Measurements from ENCODE around the gene PBXIP1. TPM values are rescaled to one million over a fixed set of nuclear protein-coding genes. Genes with fewer than 3 reads are reported as not detected.

PBXIP1 gene
- total RNA-seq, 2 experiments from 2014 or later, result 11.2 to 11.7 TPM

- ChIA-PET CTCF (interaction anchor here (0.9 to 5.2 kb wide), 6 partner anchors 12 to 282 kb away, joined by 3 to 20 read pairs (median 4); no protein-coding TSS in a partner anchor), POLR2A (interaction anchor here (1.0 to 1.6 kb wide), 2 partner anchors 12 to 15 kb away, joined by 3 to 5 read pairs; no protein-coding TSS in a partner anchor)
These were observed 3.8 kb downstream of the PBXIP1 start for GRCh38 chr1:154951901-154952657.

GRCh38 chr1:154948079-154948478 lies 7.8 kb downstream of the PBXIP1 start:
- POLR2A ChIA-PET, result no interaction called here
- CTCF ChIA-PET, result no interaction called here

GRCh38 chr1:154945962-154946850 lies 9.7 kb downstream of the PBXIP1 start:
- POLR2A ChIA-PET, result no interaction called here
- CTCF ChIA-PET, result interaction anchor here (0.5 to 1.1 kb wide), 3 partner anchors 49 to 164 kb away, joined by 3 to 5 read pairs (median 4); no protein-coding TSS in a partner anchor

- POLR2A ChIA-PET, result no interaction called here
- CTCF ChIA-PET, result interaction anchor here (0.5 to 1.2 kb wide), 4 partner anchors 50 to 164 kb away, joined by 3 to 5 read pairs (median 4); no protein-coding TSS in a partner anchor
These were observed 10.5 kb downstream of the PBXIP1 start for GRCh38 chr1:154945160-154945961.

- CTCF ChIA-PET, result interaction anchor here (0.6 to 1.3 kb wide), 8 partner anchors 38 to 339 kb away, joined by 3 to 5 read pairs (median 4); partner anchors contain the start of gene FLAD1
- POLR2A ChIA-PET, result no interaction called here
These were observed 11.3 kb downstream of the PBXIP1 start for GRCh38 chr1:154944401-154945159.

GRCh38 chr1:154943649-154944400 lies 12.1 kb downstream of the PBXIP1 start:
- CTCF ChIA-PET, result interaction anchor here (0.6 to 1.3 kb wide), 8 partner anchors 39 to 339 kb away, joined by 3 to 5 read pairs (median 4); partner anchors contain the start of gene FLAD1
- POLR2A ChIA-PET, result interaction anchor here (0.5 to 0.6 kb wide), 2 partner anchors 60 to 335 kb away, joined by 3 to 4 read pairs; no protein-coding TSS in a partner anchor

- ChIA-PET POLR2A (no interaction called here), CTCF (interaction anchor here (1.2 kb wide), 1 partner anchor 272 kb away, joined by 3 read pairs; no protein-coding TSS in a partner anchor)
These were observed 14.4 kb downstream of the PBXIP1 start for GRCh38 chr1:154941333-154942013.

GRCh38 chr1:154940651-154941194 lies 15.2 kb downstream of the PBXIP1 start:
- ChIA-PET POLR2A (interaction anchor here (0.5 to 0.8 kb wide), 2 partner anchors 10 to 12 kb away, joined by 3 to 4 read pairs; no protein-coding TSS in a partner anchor), CTCF (interaction anchor here (1.2 kb wide), 1 partner anchor 271 kb away, joined by 3 read pairs; no protein-coding TSS in a partner anchor)

- CTCF ChIA-PET, result interaction anchor here (0.9 to 1.2 kb wide), 2 partner anchors 15 to 270 kb away, joined by 3 read pairs; partner anchors contain the start of gene PBXIP1
- POLR2A ChIA-PET, result interaction anchor here (0.5 to 0.8 kb wide), 2 partner anchors 9 to 12 kb away, joined by 3 to 4 read pairs; no protein-coding TSS in a partner anchor
These were observed 15.7 kb downstream of the PBXIP1 start for GRCh38 chr1:154940213-154940560.

- ChIA-PET CTCF (interaction anchor here (0.7 to 1.0 kb wide), 4 partner anchors 17 to 238 kb away, joined by 3 to 4 read pairs (median 4); partner anchors contain the start of gene PBXIP1), POLR2A (no interaction called here)
These were observed 17.1 kb downstream of the PBXIP1 start for GRCh38 chr1:154938604-154939399.

- CTCF ChIA-PET, result interaction anchor here (0.6 to 2.5 kb wide), 4 partner anchors 23 to 79 kb away, joined by 3 to 8 read pairs (median 4); no protein-coding TSS in a partner anchor
- POLR2A ChIA-PET, result interaction anchor here (1.3 kb wide), 1 partner anchor 14 kb away, joined by 5 read pairs; no protein-coding TSS in a partner anchor
These were observed 17.9 kb downstream of the PBXIP1 start for GRCh38 chr1:154937988-154938386.

- POLR2A ChIA-PET, result interaction anchor here (0.5 to 1.5 kb wide), 5 partner anchors 14 to 115 kb away, joined by 4 to 8 read pairs (median 7); partner anchors contain the start of gene PBXIP1
- CTCF ChIA-PET, result interaction anchor here (0.6 to 2.5 kb wide), 10 partner anchors 12 to 378 kb away, joined by 3 to 8 read pairs (median 4); no protein-coding TSS in a partner anchor
These were observed 18.6 kb downstream of the PBXIP1 start for GRCh38 chr1:154937085-154937987.

GRCh38 chr1:154936555-154937084 lies 19.3 kb downstream of the PBXIP1 start, which contains the start of gene PMVK:
PMVK (minus strand) TSS chr1:154936719; CDS start chr1:154936685, 34 bp downstream.
- POLR2A ChIA-PET, result interaction anchor here (0.5 to 1.5 kb wide), 7 partner anchors 19 to 377 kb away, joined by 3 to 8 read pairs (median 4); partner anchors contain the start of gene PBXIP1

More at GRCh38 chr1:154936555-154937084, 19.3 kb downstream of the PBXIP1 start, which contains the start of gene PMVK:
- CTCF ChIA-PET, result interaction anchor here (0.6 to 2.5 kb wide), 12 partner anchors 11 to 377 kb away, joined by 3 to 8 read pairs (median 4); partner anchors contain the start of gene PYGO2
